PC-9 (cell line): ENCODE results near the gene WASF1.

ENCODE experiments used
- CTCF ChIP-seq: fragments of 200-600 bp; sonication (generic); conservative IDR thresholded peaks from 2 replicates; pipeline ENCODE4 v1.6.1; 2017; ENCODE audit warnings: mixed run types, antibody characterized with exemption, mild to moderate bottlenecking, moderate library complexity
- EZH2 ChIP-seq: fragments of 200-600 bp; sonication (generic); IDR thresholded peaks from 2 replicates; pipeline ENCODE4 v1.8.0; 2017; ENCODE audit warnings: antibody characterized with exemption, low read depth

- no peak for TF ChIP-seq CTCF
- TF ChIP-seq EZH2 = no peak
These were observed 129.0 kb downstream of the WASF1 start for GRCh38 chr6:110050440-110050813.
